Muscle of arm (tissue), 12 donors: Measurements from ENCODE around the gene CEP128. TPM values are rescaled to one million over a fixed set of nuclear protein-coding genes. Genes with fewer than 3 reads are reported as not detected.
"Not testable (repeated sequence)": the region's sequence is repeated elsewhere in the genome, so short reads cannot be mapped to it uniquely, and the experiment has no call there.

Experiments
- DNase-seq: peaks from one replicate; pipeline ENCODE4 v3.0.0-alpha.2; 2013
- polyA plus RNA-seq, 12 donors: library from polyadenylated mRNA; unstranded; fragments of 120-200 nt; gene quantifications; one replicate each; pipeline ENCODE4 v1.2.1, GENCODE V29; 2013; ENCODE audit not compliant: insufficient read length in 12 of 12

CEP128 gene
- polyA plus RNA-seq, 12 donors, result 2.4 to 6.0 (median 4.2) TPM; not detected in 1

DNA sequence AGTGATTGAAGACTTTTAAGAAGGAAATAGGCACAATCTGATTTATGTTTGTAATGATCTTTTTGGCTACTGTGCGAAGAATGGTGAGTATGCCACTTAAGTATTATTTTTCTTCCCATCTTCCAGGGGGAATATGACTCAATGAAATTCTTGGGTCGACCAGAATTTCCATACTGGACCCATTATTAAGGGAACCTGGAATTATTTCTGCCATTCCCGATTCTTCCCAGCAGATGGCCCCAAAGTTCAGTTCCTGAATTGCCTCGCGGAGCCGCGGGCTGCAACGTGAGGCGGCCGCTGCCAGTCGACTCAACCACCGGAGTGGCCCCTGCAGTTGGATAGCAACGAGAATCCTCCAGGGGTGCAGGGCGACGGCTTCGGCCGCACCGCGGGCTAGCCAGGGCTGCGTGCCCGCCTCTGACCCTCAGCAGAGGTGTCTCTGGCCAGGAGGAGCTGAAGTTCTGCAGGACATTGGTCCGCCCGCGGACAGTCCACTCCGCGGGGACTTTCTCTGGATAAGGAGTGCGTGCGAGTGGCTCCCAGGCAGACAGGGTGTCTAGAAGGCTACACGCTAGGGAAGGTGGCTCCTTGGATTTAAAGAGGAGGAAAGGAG is 13.3 kb upstream of the CEP128 start:
- DNase-seq, result peak; percentile 78

- DNase-seq, result not testable (repeated sequence)
Observed at GRCh38 chr14:80953211-80953610, 11.7 kb upstream of the CEP128 start.

GRCh38 chr14:80951491-80951890 is 10.0 kb upstream of the CEP128 start:
- no peak for DNase-seq

DNA sequence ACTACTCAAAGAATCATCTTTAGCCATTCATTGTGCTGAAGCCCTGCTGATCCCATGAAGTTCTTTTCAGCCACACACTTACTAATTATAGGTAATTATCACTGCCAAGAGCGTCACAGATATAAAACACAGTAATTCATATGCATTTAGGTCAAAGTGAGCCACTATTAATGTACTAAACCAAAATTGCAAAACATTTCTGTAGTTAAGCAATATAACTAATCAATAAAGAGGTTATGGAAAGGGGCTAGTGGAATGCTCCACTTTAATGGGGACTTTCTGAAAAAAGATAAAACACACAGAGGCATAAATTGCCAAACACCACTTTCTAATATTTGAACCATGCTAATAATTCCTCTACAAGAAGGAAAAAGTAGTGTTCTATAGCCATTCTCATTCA is 6.8 kb upstream of the CEP128 start:
- no peak for DNase-seq

DNA sequence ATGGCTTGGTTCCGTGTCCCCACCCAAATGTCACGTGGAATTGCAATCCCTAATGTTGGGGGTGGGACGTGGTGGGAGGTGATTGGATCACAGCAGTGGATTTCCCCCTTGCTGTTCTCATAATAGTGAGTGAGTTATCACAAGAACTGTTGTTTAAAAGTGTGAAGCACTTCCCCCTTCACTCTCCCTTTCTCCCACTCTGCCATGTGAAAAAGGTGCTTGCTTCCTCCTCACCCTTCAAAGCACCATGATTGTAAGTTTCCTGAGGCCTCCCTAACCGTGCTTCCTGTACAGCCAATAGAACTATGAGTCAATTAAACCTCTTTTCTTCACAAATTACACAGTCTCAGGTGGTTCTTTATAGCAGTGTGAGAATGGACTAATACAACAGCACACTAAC is 5.3 kb upstream of the CEP128 start:
- no peak for DNase-seq

DNA sequence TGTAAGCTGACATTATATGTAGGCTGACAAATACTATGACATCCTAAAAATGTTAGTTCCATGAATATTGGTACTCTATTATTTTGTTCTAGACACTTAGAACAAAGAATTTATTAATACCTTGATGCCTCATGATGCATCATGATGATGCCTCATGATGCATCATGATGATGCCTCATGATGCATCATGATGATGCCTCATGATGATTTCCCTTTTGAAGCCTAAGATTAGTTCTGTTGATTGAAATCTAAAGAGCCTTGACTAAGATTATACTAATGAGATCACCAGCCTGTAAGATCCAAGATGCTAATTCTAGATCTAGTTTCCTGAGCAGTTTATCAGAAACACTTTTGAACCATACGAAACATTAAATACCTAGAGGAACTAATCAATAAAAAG is 4.6 kb upstream of the CEP128 start:
- no peak for DNase-seq

- DNase-seq, result no peak
Observed at GRCh38 chr14:80944861-80945617, 3.5 kb upstream of the CEP128 start.

DNA sequence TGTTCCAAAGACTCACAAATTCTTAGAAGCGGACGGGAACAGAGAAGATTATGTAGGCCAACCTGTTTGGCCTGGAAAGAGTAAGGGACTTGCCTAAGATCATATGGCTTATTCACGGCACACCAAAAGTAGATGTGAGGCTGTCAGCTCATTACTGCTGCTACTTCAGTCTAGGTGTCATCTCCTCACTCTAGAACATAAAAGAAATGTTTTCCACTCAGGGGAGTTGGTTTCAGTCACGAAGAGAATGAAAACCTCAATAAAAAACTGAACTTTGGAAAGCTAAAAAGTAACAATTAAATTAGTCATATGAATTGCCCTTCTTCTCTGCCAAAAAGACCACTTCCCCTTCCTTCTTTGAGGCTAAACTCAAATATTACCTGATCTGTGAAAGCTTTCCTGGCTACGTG is 658 bp upstream of the CEP128 start:
- no peak for DNase-seq

- DNase-seq, result no peak
Observed at GRCh38 chr14:80940146-80940545, 1.4 kb downstream of the CEP128 start.

GRCh38 chr14:80933686-80934085 is 7.9 kb downstream of the CEP128 start:
- no peak for DNase-seq

- no peak for DNase-seq
Observed at GRCh38 chr14:80933282-80933681, 8.3 kb downstream of the CEP128 start.

- DNase-seq, result no peak
Observed at GRCh38 chr14:80930836-80931389, 10.6 kb downstream of the CEP128 start.

DNA sequence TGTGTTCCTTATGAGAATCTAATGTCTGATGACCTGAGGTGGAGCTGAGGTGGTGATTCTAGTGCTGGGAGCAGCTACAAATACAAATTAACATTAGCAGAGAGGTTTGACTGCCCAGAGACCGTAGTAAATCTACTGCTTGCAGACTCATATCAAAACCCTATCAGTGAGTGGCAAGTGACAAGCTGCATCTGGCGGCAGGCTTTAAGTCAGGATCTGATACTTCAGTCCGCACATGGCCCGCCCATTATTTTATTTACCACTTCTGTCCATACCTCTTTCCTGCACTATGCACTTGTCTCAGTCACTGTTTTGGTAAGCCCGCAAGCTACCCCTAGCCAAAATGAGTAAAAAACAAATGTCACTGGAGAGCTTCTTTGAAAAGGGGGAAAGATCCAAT is 11.4 kb downstream of the CEP128 start:
- no peak for DNase-seq

GRCh38 chr14:80927083-80927989 is 14.2 kb downstream of the CEP128 start:
- DNase-seq, result no peak

GRCh38 chr14:80926397-80927082 is 15.0 kb downstream of the CEP128 start:
- no peak for DNase-seq

GRCh38 chr14:80924365-80925103 is 17.0 kb downstream of the CEP128 start:
- DNase-seq, result no peak

DNA sequence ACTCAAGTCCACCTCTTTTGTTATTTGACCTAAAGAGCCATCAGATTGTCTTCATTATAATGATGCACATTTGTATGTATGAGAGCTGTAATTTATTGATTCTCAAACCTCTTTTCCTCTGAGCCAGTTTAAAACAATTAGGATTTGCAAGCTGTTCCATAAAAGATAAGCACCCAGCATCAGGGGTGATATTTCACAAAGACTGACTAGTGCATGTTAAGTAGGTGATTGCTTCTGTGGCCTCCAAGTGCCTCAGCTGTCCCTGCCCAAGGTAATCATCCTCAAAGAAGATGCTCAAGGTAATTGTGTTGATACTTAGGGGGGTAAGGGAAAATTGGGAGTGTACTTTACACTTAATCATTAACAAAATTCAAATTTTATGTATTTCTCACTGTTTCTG is 18.2 kb downstream of the CEP128 start:
- DNase-seq, result no peak

- no peak for DNase-seq
Observed at GRCh38 chr14:80919622-80920021, 21.9 kb downstream of the CEP128 start.

- not testable (repeated sequence) for DNase-seq
Observed at GRCh38 chr14:80912013-80912412, 29.5 kb downstream of the CEP128 start.

- DNase-seq, result no peak
Observed at GRCh38 chr14:80906946-80907345, 34.6 kb downstream of the CEP128 start.

GRCh38 chr14:80906336-80906735 is 35.2 kb downstream of the CEP128 start:
- DNase-seq, result no peak
